Measurements from ENCODE around the gene GGTLC3. TPM values are rescaled to one million over a fixed set of nuclear protein-coding genes. Genes with fewer than 3 reads are reported as not detected.
"Not testable (repeated sequence)": the region's sequence is repeated elsewhere in the genome, so short reads cannot be mapped to it uniquely, and the experiment has no call there.

Gene GGTLC3
- total RNA-seq, 1 experiment from 2014 or later: 0.24 TPM

GRCh38 chr22:18528597-18529415 lies 10.8 kb upstream of the GGTLC3 start:
- DNase-seq: peak in 1 of 2 experiments; percentile 8
- not testable (repeated sequence) for H3K27me3 ChIP-seq; H3K36me3 ChIP-seq; H3K4me1 ChIP-seq; H3K9me3 ChIP-seq (replicated peaks); H3K27ac ChIP-seq; H3K4me3 ChIP-seq

- H3K4me1 ChIP-seq; H3K9me3 ChIP-seq (replicated peaks); H3K27ac ChIP-seq; H3K27me3 ChIP-seq; DNase-seq; H3K36me3 ChIP-seq; H3K4me3 ChIP-seq: not testable (repeated sequence)
These were observed 10.0 kb upstream of the GGTLC3 start, which contains the start of gene TMEM191B for GRCh38 chr22:18527752-18528596. TMEM191B (plus strand) TSS chr22:18527802; CDS start chr22:18527981, 179 bp downstream.

- H3K27me3 ChIP-seq; H3K9me3 ChIP-seq (replicated peaks); H3K4me3 ChIP-seq; DNase-seq; H3K27ac ChIP-seq; H3K36me3 ChIP-seq; H3K4me1 ChIP-seq: not testable (repeated sequence)
These were observed 5.4 kb upstream of the GGTLC3 start for GRCh38 chr22:18523328-18523727.

GRCh38 chr22:18522762-18523161 lies 4.8 kb upstream of the GGTLC3 start:
- not testable (repeated sequence) for H3K27me3 ChIP-seq; H3K4me1 ChIP-seq; H3K36me3 ChIP-seq; H3K27ac ChIP-seq; H3K4me3 ChIP-seq; DNase-seq; H3K9me3 ChIP-seq (replicated peaks)

GRCh38 chr22:18513454-18513853 lies 4.5 kb downstream of the GGTLC3 start:
- DNase-seq; H3K27me3 ChIP-seq; H3K27ac ChIP-seq; H3K4me1 ChIP-seq; H3K9me3 ChIP-seq (replicated peaks); H3K4me3 ChIP-seq; H3K36me3 ChIP-seq: not testable (repeated sequence)

- not testable (repeated sequence) for H3K9me3 ChIP-seq (replicated peaks); H3K36me3 ChIP-seq; H3K27ac ChIP-seq; H3K4me3 ChIP-seq; H3K4me1 ChIP-seq; H3K27me3 ChIP-seq
- DNase-seq: peak in 1 of 2 experiments; percentile 8
These were observed 5.6 kb downstream of the GGTLC3 start for GRCh38 chr22:18512378-18512777.

GRCh38 chr22:18511327-18511726 lies 6.6 kb downstream of the GGTLC3 start:
- not testable (repeated sequence) for H3K9me3 ChIP-seq (replicated peaks); H3K27me3 ChIP-seq; DNase-seq; H3K4me1 ChIP-seq; H3K4me3 ChIP-seq; H3K27ac ChIP-seq; H3K36me3 ChIP-seq

- DNase-seq; H3K4me3 ChIP-seq; H3K36me3 ChIP-seq; H3K27me3 ChIP-seq; H3K27ac ChIP-seq; H3K4me1 ChIP-seq; H3K9me3 ChIP-seq (replicated peaks): not testable (repeated sequence)
These were observed 21.7 kb downstream of the GGTLC3 start for GRCh38 chr22:18496227-18496626.

Other genes starting within 250 kb of the GGTLC3 start
- gene TMEM191B, start 9.6 kb upstream of the GGTLC3 start, total RNA-seq (2014; rRNA removed; shearing (Covaris generic)): 0.79 TPM in 1 of 2 replicates, not detected in the other
- gene RIMBP3, start 93.8 kb upstream of the GGTLC3 start, total RNA-seq (2014; rRNA removed; shearing (Covaris generic)): 1.4 and 1.6 TPM in 2 replicates

Data from SJCRH30 (cell line).